Right atrium auricular region (tissue), 2 donors: Measurements from ENCODE around the gene PLA2G2C. TPM values are rescaled to one million over a fixed set of nuclear protein-coding genes. Genes with fewer than 3 reads are reported as not detected.

Experiments
- DNase-seq: peaks from one replicate; pipeline ENCODE4 v3.0.0-alpha.2; 2019; ENCODE audit warnings: low spot score
- H3K27ac ChIP-seq, 2 donors: fragments of 200-600 bp; sonication (generic); 1 replicate in 1 of 2; 2 replicates in 1 of 2; pipeline ENCODE4 v1.5.1; 2016 to 2019
- H3K27me3 ChIP-seq, 2 donors: fragments of 200-600 bp; sonication (generic); one replicate each; pipeline versions ENCODE4 v1.5.1 to v1.6.0; 2017 to 2019
- H3K36me3 ChIP-seq: fragments of 200-600 bp; sonication (generic); one replicate; pipeline ENCODE4 v1.5.1; 2016
- H3K4me1 ChIP-seq, 2 donors: fragments of 200-600 bp; sonication (generic); one replicate each; pipeline versions ENCODE4 v1.5.1 to v1.6.0; 2017 to 2019
- H3K4me3 ChIP-seq, 2 donors: fragments of 200-600 bp; sonication (generic); 1 replicate in 1 of 2; 2 replicates in 1 of 2; pipeline ENCODE4 v1.5.1; 2017 to 2019; ENCODE audit warnings: mild to moderate bottlenecking in 1 of 2, moderate library complexity in 1 of 2
- H3K9me3 ChIP-seq, 2 donors: fragments of 200-600 bp; sonication (generic); one replicate each; pipeline ENCODE4 v1.5.1; 2019
- total RNA-seq, 2 donors: library from RNA; depleted of rRNA; stranded (reverse); fragments of >200 nt; gene quantifications; one replicate each; pipeline ENCODE4 v1.1.0, GENCODE V29; 2016
- TF ChIP-seq, protein P1 (sequence below), 2 donors: fragments of 200-600 bp; sonication (generic); IDR thresholded peaks; one replicate each; pipeline ENCODE4 v1.5.1; 2019; ENCODE audit warnings: antibody characterized with exemption in 2 of 2

Gene PLA2G2C
- total RNA-seq, 2 donors from 2014 or later = not detected

- no peaks in the 10 kb centered on the region for H3K27me3 ChIP-seq
- no peak overlapping the region for H3K4me3 ChIP-seq
- TF ChIP-seq, protein P1, sequence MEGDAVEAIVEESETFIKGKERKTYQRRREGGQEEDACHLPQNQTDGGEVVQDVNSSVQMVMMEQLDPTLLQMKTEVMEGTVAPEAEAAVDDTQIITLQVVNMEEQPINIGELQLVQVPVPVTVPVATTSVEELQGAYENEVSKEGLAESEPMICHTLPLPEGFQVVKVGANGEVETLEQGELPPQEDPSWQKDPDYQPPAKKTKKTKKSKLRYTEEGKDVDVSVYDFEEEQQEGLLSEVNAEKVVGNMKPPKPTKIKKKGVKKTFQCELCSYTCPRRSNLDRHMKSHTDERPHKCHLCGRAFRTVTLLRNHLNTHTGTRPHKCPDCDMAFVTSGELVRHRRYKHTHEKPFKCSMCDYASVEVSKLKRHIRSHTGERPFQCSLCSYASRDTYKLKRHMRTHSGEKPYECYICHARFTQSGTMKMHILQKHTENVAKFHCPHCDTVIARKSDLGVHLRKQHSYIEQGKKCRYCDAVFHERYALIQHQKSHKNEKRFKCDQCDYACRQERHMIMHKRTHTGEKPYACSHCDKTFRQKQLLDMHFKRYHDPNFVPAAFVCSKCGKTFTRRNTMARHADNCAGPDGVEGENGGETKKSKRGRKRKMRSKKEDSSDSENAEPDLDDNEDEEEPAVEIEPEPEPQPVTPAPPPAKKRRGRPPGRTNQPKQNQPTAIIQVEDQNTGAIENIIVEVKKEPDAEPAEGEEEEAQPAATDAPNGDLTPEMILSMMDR (IDR thresholded peaks at IDR 0.05) = no peak
- H3K36me3 ChIP-seq = no peaks in the 10 kb centered on the region
- DNase-seq = no peak
- no peak overlapping the region for H3K27ac ChIP-seq
- no peaks in the 10 kb centered on the region for H3K4me1 ChIP-seq
- no peaks in the 10 kb centered on the region for H3K9me3 ChIP-seq
Measured at GRCh38 chr1:20228314-20228825, 42.1 kb upstream of the PLA2G2C start.

GRCh38 chr1:20227704-20228103 lies 41.4 kb upstream of the PLA2G2C start:
- no peaks in the 10 kb centered on the region for H3K27me3 ChIP-seq
- H3K4me1 ChIP-seq = no peaks in the 10 kb centered on the region
- no peak for DNase-seq
- H3K27ac ChIP-seq = no peak overlapping the region
- no peaks in the 10 kb centered on the region for H3K9me3 ChIP-seq
- no peaks in the 10 kb centered on the region for H3K36me3 ChIP-seq
- H3K4me3 ChIP-seq = no peak overlapping the region
- TF ChIP-seq, protein P1 (IDR thresholded peaks at IDR 0.05) = no peak

DNA sequence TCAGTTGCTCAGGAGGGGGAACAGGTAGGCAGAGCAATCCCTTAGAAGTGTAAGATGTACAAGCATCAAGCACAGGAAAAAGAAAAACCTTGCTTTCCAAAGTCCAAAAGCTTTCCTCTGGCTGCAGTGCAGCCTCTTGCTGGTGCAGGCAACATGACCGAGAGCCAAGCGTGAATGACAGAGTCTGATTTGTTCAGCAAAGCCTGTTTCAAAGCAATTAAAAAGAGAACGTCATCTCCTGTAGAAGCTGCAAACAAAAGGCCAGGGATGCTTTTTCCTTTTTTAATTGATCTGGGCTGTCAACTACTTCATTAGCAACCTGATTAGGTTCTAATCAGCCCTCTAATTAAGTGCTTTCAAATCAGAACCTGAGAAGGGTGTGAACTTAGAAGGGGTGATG lies 38.2 kb upstream of the PLA2G2C start:
- no peak for DNase-seq
- Histone ChIP-seq H3K27me3 (no peaks in the 10 kb centered on the region), H3K9me3 (no peaks in the 10 kb centered on the region), H3K4me3 (no peak overlapping the region), H3K36me3 (no peaks in the 10 kb centered on the region), H3K27ac (no peak overlapping the region), H3K4me1 (no peaks in the 10 kb centered on the region)
- TF ChIP-seq, protein P1 (IDR thresholded peaks at IDR 0.05) = no peak

GRCh38 chr1:20223551-20224419 lies 37.5 kb upstream of the PLA2G2C start:
- no peaks in the 10 kb centered on the region for H3K27me3 ChIP-seq
- no peak overlapping the region for H3K4me3 ChIP-seq
- no peaks in the 10 kb centered on the region for H3K36me3 ChIP-seq
- no peak overlapping the region for H3K27ac ChIP-seq
- DNase-seq = no peak
- TF ChIP-seq, protein P1 (IDR thresholded peaks at IDR 0.05) = no peak
- H3K4me1 ChIP-seq = no peaks in the 10 kb centered on the region
- H3K9me3 ChIP-seq = no peaks in the 10 kb centered on the region

GRCh38 chr1:20223106-20223505 lies 36.8 kb upstream of the PLA2G2C start:
- TF ChIP-seq, protein P1 (IDR thresholded peaks at IDR 0.05) = no peak
- H3K27ac ChIP-seq = no peak overlapping the region
- H3K36me3 ChIP-seq = no peaks in the 10 kb centered on the region
- DNase-seq = no peak
- no peaks in the 10 kb centered on the region for H3K27me3 ChIP-seq
- no peaks in the 10 kb centered on the region for H3K4me1 ChIP-seq
- no peaks in the 10 kb centered on the region for H3K9me3 ChIP-seq
- H3K4me3 ChIP-seq = no peak overlapping the region
